SK-N-SH treated with all-trans-retinoic acid at 6 μM for 48 hours (cell line): ENCODE results near the gene TEKT2.

Experiments used
- ATAC-seq: fragments of 200-7000 bp; cut with Tn5 transposase; 3 replicates; pipeline ENCODE4 v1.9.1; 2020; ENCODE audit warnings: mild to moderate bottlenecking, moderate library complexity
- ARNTL ChIP-seq: fragments of 450-650 bp; formaldehyde crosslinking; IDR thresholded peaks from 2 replicates; pipeline ENCODE4 v1.5.0; 2020; ENCODE audit warnings: low read depth, mild to moderate bottlenecking, moderate library complexity, borderline replicate concordance
- BACH2 ChIP-seq: fragments of 250-450 bp; sonication (Bioruptor Pico); IDR thresholded peaks from 2 replicates; pipeline ENCODE4 v1.9.0; 2021; ENCODE audit warnings: mild to moderate bottlenecking, borderline replicate concordance
- CREB5 ChIP-seq: fragments of 250-450 bp; sonication (Bioruptor Pico); IDR thresholded peaks from 2 replicates; pipeline ENCODE4 v1.5.1; 2020; ENCODE audit warnings: low read depth, mild to moderate bottlenecking, moderate library complexity
- CSDC2 ChIP-seq: fragments of 250-450 bp; sonication (Bioruptor Pico); IDR thresholded peaks from 2 replicates; pipeline ENCODE4 v1.5.0; 2020; ENCODE audit warnings: mild to moderate bottlenecking, moderate library complexity
- CSRNP3 ChIP-seq: fragments of 250-450 bp; sonication (Bioruptor Pico); IDR thresholded peaks from 2 replicates; pipeline ENCODE4 v1.5.1; 2021; ENCODE audit warnings: mild to moderate bottlenecking, moderate library complexity
- ESRRG ChIP-seq: fragments of 250-450 bp; sonication (Bioruptor Pico); IDR thresholded peaks from 2 replicates; pipeline ENCODE4 v1.6.1; 2021; ENCODE audit warnings: mild to moderate bottlenecking
- GLIS3 ChIP-seq: fragments of 250-450 bp; sonication (Bioruptor Pico); IDR thresholded peaks from 2 replicates; pipeline ENCODE4 v1.5.0; 2020; ENCODE audit warnings: mild to moderate bottlenecking, moderate library complexity
- ISL1 ChIP-seq: fragments of 250-450 bp; sonication (Bioruptor Pico); IDR thresholded peaks from 2 replicates; pipeline ENCODE4 v2.1.2; 2022; ENCODE audit warnings: mild to moderate bottlenecking, moderate library complexity
- OSR1 ChIP-seq: fragments of 250-450 bp; sonication (Bioruptor Pico); IDR thresholded peaks from 2 replicates; pipeline ENCODE4 v1.8.0; 2022; ENCODE audit warnings: moderate library complexity, mild to moderate bottlenecking, inconsistent platforms
- POU6F1 ChIP-seq: fragments of 250-450 bp; sonication (Bioruptor Pico); IDR thresholded peaks from 2 replicates; pipeline ENCODE4 v1.8.0; 2021; ENCODE audit warnings: low read depth, mild to moderate bottlenecking, moderate library complexity, borderline replicate concordance
- PPARA ChIP-seq: fragments of 250-450 bp; sonication (Bioruptor Pico); IDR thresholded peaks from 2 replicates; pipeline ENCODE4 v1.5.0; 2020; ENCODE audit warnings: mild to moderate bottlenecking, borderline replicate concordance
- SNAI2 ChIP-seq: fragments of 250-450 bp; sonication (Bioruptor Pico); IDR thresholded peaks from 2 replicates; pipeline ENCODE4 v1.5.0; 2020; ENCODE audit warnings: mild to moderate bottlenecking, moderate library complexity
- TCF4 ChIP-seq: fragments of 250-450 bp; sonication (Bioruptor Pico); IDR thresholded peaks from 2 replicates; pipeline ENCODE4 v1.8.0; 2021; ENCODE audit warnings: mild to moderate bottlenecking, moderate library complexity, borderline replicate concordance
- TOX ChIP-seq: fragments of 250-450 bp; sonication (Bioruptor Pico); IDR thresholded peaks from 2 replicates; pipeline ENCODE4 v1.8.0; 2021; ENCODE audit warnings: mild to moderate bottlenecking, moderate library complexity, borderline replicate concordance
- ZC3H10 ChIP-seq: fragments of 250-450 bp; sonication (Bioruptor Pico); IDR thresholded peaks from 2 replicates; pipeline ENCODE4 v1.5.1; 2021; ENCODE audit warnings: mild to moderate bottlenecking, moderate library complexity
- ZFP30 ChIP-seq: fragments of 450-650 bp; formaldehyde crosslinking; IDR thresholded peaks from 2 replicates; pipeline ENCODE4 v1.5.0; 2022; ENCODE audit warnings: mild to moderate bottlenecking, moderate library complexity
- ZNF565 ChIP-seq: fragments of 450-650 bp; formaldehyde crosslinking; conservative IDR thresholded peaks from 2 replicates; pipeline ENCODE4 v1.5.0; 2020; ENCODE audit warnings: low read depth, mild to moderate bottlenecking, moderate library complexity
- ZNF70 ChIP-seq: fragments of 450-650 bp; formaldehyde crosslinking; IDR thresholded peaks from 2 replicates; pipeline ENCODE4 v1.5.0; 2020; ENCODE audit warnings: mild to moderate bottlenecking, moderate library complexity
- TF ChIP-seq, protein P1 (sequence below): fragments of 250-450 bp; sonication (Bioruptor Pico); IDR thresholded peaks from 2 replicates; pipeline ENCODE4 v1.5.0; 2020; ENCODE audit warnings: mild to moderate bottlenecking, moderate library complexity

Gene TEKT2

DNA sequence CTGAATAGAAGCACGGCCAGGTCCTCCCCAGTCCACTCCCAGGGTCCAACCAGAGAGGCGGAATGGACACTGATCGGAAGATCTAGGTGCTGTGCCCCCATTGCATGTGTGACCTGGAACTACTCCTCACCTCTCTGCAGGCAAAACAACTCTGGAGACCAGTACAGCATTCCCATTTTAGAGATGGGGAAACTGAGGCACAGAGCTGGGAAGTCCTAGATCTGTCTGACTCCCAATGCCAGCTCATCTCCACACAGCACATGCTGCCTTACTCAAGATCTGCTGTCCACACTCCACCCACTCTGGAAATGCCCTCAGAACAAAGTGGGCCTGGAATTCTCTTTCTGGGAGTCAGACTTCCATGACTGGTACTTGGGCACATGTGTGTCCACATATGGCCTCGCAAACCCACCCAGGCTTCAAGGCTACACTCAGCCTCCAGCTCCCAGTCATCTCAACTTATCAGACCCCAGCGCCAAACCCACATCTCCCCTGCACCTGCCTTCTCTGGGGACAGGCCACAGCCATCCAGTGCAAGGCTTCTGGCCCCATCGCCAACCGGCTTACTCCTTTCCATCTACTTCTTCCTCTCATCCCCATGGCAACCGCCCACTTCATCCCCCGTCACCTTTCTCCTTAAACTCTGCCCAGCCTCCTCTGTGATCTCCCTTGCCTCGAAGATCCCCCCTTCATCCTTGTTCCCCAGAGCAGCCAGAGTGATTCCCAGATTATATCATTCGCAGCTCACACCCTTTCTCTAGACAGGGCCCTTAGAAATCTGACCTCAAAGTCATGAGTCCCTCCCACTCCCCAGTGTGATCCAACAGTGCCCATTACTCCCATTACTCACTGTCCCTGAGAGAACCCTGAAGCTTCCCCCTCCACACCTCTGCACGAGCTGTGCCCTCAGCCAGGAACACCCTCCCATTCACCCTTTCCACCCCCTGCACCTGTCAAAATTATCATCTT lies 38.5 kb downstream of the TEKT2 start:
- no peak for ATAC-seq

GRCh38 chr1:36123356-36123755 lies 39.5 kb downstream of the TEKT2 start:
- no peak for TF ChIP-seq OSR1
- TF ChIP-seq ZNF70 (CRISPR knock-in tag): no peak
- TF ChIP-seq CSDC2: no peak
- TF ChIP-seq ISL1 (CRISPR knock-in tag): no peak
- no peak for TF ChIP-seq ESRRG (CRISPR knock-in tag)
- TF ChIP-seq ARNTL (CRISPR knock-in tag): no peak
- no peak for TF ChIP-seq TOX
- no peak for TF ChIP-seq PPARA (CRISPR knock-in tag)
- TF ChIP-seq, protein P1, sequence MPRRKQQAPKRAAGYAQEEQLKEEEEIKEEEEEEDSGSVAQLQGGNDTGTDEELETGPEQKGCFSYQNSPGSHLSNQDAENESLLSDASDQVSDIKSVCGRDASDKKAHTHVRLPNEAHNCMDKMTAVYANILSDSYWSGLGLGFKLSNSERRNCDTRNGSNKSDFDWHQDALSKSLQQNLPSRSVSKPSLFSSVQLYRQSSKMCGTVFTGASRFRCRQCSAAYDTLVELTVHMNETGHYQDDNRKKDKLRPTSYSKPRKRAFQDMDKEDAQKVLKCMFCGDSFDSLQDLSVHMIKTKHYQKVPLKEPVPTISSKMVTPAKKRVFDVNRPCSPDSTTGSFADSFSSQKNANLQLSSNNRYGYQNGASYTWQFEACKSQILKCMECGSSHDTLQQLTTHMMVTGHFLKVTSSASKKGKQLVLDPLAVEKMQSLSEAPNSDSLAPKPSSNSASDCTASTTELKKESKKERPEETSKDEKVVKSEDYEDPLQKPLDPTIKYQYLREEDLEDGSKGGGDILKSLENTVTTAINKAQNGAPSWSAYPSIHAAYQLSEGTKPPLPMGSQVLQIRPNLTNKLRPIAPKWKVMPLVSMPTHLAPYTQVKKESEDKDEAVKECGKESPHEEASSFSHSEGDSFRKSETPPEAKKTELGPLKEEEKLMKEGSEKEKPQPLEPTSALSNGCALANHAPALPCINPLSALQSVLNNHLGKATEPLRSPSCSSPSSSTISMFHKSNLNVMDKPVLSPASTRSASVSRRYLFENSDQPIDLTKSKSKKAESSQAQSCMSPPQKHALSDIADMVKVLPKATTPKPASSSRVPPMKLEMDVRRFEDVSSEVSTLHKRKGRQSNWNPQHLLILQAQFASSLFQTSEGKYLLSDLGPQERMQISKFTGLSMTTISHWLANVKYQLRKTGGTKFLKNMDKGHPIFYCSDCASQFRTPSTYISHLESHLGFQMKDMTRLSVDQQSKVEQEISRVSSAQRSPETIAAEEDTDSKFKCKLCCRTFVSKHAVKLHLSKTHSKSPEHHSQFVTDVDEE (CRISPR knock-in tag): no peak
- TF ChIP-seq CREB5 (CRISPR knock-in tag): no peak
- TF ChIP-seq ZC3H10: no peak
- no peak for ATAC-seq

More for the DNA sequence above, 38.5 kb downstream of the TEKT2 start:
- TF ChIP-seq BACH2 (CRISPR knock-in tag) (no peak), ZNF565 (no peak), CSDC2 (no peak), SNAI2 (CRISPR knock-in tag) (no peak), ZFP30 (no peak), CSRNP3 (CRISPR knock-in tag) (no peak), ARNTL (CRISPR knock-in tag) (no peak), TCF4 (CRISPR knock-in tag) (no peak), OSR1 (no peak), PPARA (CRISPR knock-in tag) (no peak), TOX (no peak), CREB5 (CRISPR knock-in tag) (no peak), POU6F1 (no peak), ZNF70 (CRISPR knock-in tag) (no peak), GLIS3 (CRISPR knock-in tag) (no peak), ISL1 (CRISPR knock-in tag) (no peak)
- TF ChIP-seq, protein P1 (CRISPR knock-in tag): no peak
